Left renal cortex interstitium (tissue), 4 donors: ENCODE data around the gene ABCB9. TPM values are rescaled to one million over a fixed set of nuclear protein-coding genes. Genes with fewer than 3 reads are reported as not detected.
A peak's percentile ranks its signal among the peaks of the same experiment; 100 is the strongest.
"Not testable (repeated sequence)": the region's sequence is repeated elsewhere in the genome, so short reads cannot be mapped to it uniquely, and the experiment has no call there.

Experiments used
- DNase-seq, 4 donors: peaks; one replicate each; pipeline ENCODE4 v3.0.0-alpha.2; 2013; ENCODE audit warnings: low read depth in 4 of 4, low spot score in 2 of 4, missing footprints in 1 of 4
- polyA plus RNA-seq, 4 donors: library from polyadenylated mRNA; unstranded; fragments of 120-200 nt; gene quantifications; one replicate each; pipeline ENCODE4 v1.2.1, GENCODE V29; 2013; ENCODE audit not compliant: insufficient read length in 4 of 4

The ABCB9 gene
- polyA plus RNA-seq, 4 donors, result 4.8 to 9.4 (median 7.5) TPM

- DNase-seq, result no peak
Observed at GRCh38 chr12:122903693-122904034, 62.6 kb downstream of the ABCB9 start.

GRCh38 chr12:122902854-122903692, 63.2 kb downstream of the ABCB9 start:
- no peak for DNase-seq

GRCh38 chr12:122899887-122900286, 66.4 kb downstream of the ABCB9 start:
- no peak for DNase-seq

- DNase-seq, result no peak
Observed at GRCh38 chr12:122896662-122897061, 69.6 kb downstream of the ABCB9 start.

- peak in 1 of 4 donors; percentile 79 for DNase-seq
Observed at GRCh38 chr12:122895704-122896636, 70.3 kb downstream of the ABCB9 start, which contains the start of gene VPS37B. Gene VPS37B (minus strand): TSS chr12:122896124. CDS start chr12:122896062, 62 bp downstream.

GRCh38 chr12:122895320-122895703, 71.0 kb downstream of the ABCB9 start:
- DNase-seq, result no peak

GRCh38 chr12:122894193-122895121, 71.8 kb downstream of the ABCB9 start:
- no peak for DNase-seq

- DNase-seq, result no peak
Observed at GRCh38 chr12:122893208-122894153, 72.8 kb downstream of the ABCB9 start.

GRCh38 chr12:122892724-122893123, 73.5 kb downstream of the ABCB9 start:
- DNase-seq, result not testable (repeated sequence)

GRCh38 chr12:122891661-122892525, 74.4 kb downstream of the ABCB9 start:
- DNase-seq, result no peak

GRCh38 chr12:122889761-122890520, 76.3 kb downstream of the ABCB9 start:
- DNase-seq, result no peak

- no peak for DNase-seq
Observed at GRCh38 chr12:122888232-122888752, 78.0 kb downstream of the ABCB9 start.

GRCh38 chr12:122887819-122888212, 78.4 kb downstream of the ABCB9 start:
- DNase-seq, result no peak

GRCh38 chr12:122886851-122887818, 79.1 kb downstream of the ABCB9 start:
- DNase-seq, result no peak

GRCh38 chr12:122886161-122886560, 80.1 kb downstream of the ABCB9 start:
- DNase-seq, result no peak

GRCh38 chr12:122884860-122885259, 81.4 kb downstream of the ABCB9 start:
- no peak for DNase-seq
